H9 (cell line): ENCODE measurements around the gene RIMBP3C. TPM values are rescaled to one million over a fixed set of nuclear protein-coding genes. Genes with fewer than 3 reads are reported as not detected.
"Not testable (repeated sequence)": the region's sequence is repeated elsewhere in the genome, so short reads cannot be mapped to it uniquely, and the experiment has no call there.

Source experiments
- DNase-seq: peaks from one replicate; pipeline ENCODE4 v3.0.0-alpha.2; 2017
- H2AFZ ChIP-seq: one replicate; pipeline ENCODE4 v1.6.1; 2013; ENCODE audit warnings: mild to moderate bottlenecking, low read length, control low read depth, moderate library complexity
- H2AK5ac ChIP-seq: 2 replicates; pipeline ENCODE4 v1.6.1; 2013; ENCODE audit warnings: low read length, control low read depth, mixed read lengths; ENCODE audit not compliant: insufficient read length
- H2BK120ac ChIP-seq: one replicate; pipeline ENCODE4 v1.6.1; 2013; ENCODE audit warnings: low read depth, mild to moderate bottlenecking, low read length, control low read depth, inconsistent platforms; ENCODE audit not compliant: poor library complexity, severe bottlenecking
- H2BK12ac ChIP-seq: 2 replicates; pipeline ENCODE4 v1.6.1; 2013; ENCODE audit warnings: low read length, control low read depth, mixed read lengths, low read depth; ENCODE audit not compliant: insufficient read length
- H2BK15ac ChIP-seq: 2 replicates; pipeline ENCODE4 v1.6.1; 2013; ENCODE audit warnings: low read depth, low read length, control low read depth
- H2BK20ac ChIP-seq: one replicate; pipeline ENCODE4 v1.6.1; 2013; ENCODE audit warnings: low read depth, mild to moderate bottlenecking, low read length, control low read depth, inconsistent platforms; ENCODE audit not compliant: poor library complexity, severe bottlenecking
- H2BK5ac ChIP-seq: 2 replicates; pipeline ENCODE4 v1.6.1; 2013; ENCODE audit warnings: low read length, control low read depth, mixed read lengths; ENCODE audit not compliant: insufficient read length
- H3K14ac ChIP-seq: 2 replicates; pipeline ENCODE4 v1.6.1; 2013; ENCODE audit warnings: low read length, control low read depth; ENCODE audit not compliant: insufficient read depth
- H3K18ac ChIP-seq: 2 replicates; pipeline ENCODE4 v1.6.1; 2013; ENCODE audit warnings: low read depth, mild to moderate bottlenecking, mixed read lengths, low read length, control low read depth; ENCODE audit not compliant: insufficient read length
- H3K23ac ChIP-seq: 2 replicates; pipeline ENCODE4 v1.6.1; 2013; ENCODE audit warnings: low read length, control low read depth, mixed read lengths, low read depth; ENCODE audit not compliant: insufficient read length
- H3K23me2 ChIP-seq: 2 replicates; pipeline ENCODE4 v1.6.1; 2013; ENCODE audit warnings: low read depth, mild to moderate bottlenecking, mixed read lengths, low read length, control low read depth; ENCODE audit not compliant: insufficient read length, poor library complexity, severe bottlenecking
- H3K27ac ChIP-seq: 2 replicates; pipeline ENCODE4 v1.5.1; 2013; ENCODE audit warnings: low read length, control low read depth, mixed read lengths, low read depth; ENCODE audit not compliant: insufficient read length
- H3K27me3 ChIP-seq: 2 replicates; pipeline ENCODE4 v1.6.1; 2013; ENCODE audit warnings: low read length, control low read depth, inconsistent platforms; ENCODE audit not compliant: insufficient read depth
- H3K4ac ChIP-seq: 2 replicates; pipeline ENCODE4 v1.6.1; 2013; ENCODE audit warnings: low read depth, mild to moderate bottlenecking, control low read depth, inconsistent platforms, low read length, moderate library complexity
- H3K4me1 ChIP-seq: 2 replicates; pipeline ENCODE4 v1.6.1; 2013; ENCODE audit warnings: low read length, control low read depth, inconsistent platforms; ENCODE audit not compliant: insufficient read depth
- H3K4me2 ChIP-seq: 2 replicates; pipeline ENCODE4 v1.6.1; 2013; ENCODE audit warnings: low read length, control low read depth, mixed read lengths; ENCODE audit not compliant: insufficient read length, insufficient read depth
- H3K56ac ChIP-seq: 2 replicates; pipeline ENCODE4 v1.6.1; 2013; ENCODE audit warnings: low read depth, mild to moderate bottlenecking, mixed read lengths, low read length, control low read depth; ENCODE audit not compliant: insufficient read length
- H3K79me1 ChIP-seq: 2 replicates; pipeline ENCODE4 v1.6.1; 2013; ENCODE audit warnings: low read depth, mild to moderate bottlenecking, moderate library complexity, low read length, control low read depth, inconsistent platforms; ENCODE audit not compliant: insufficient read depth, poor library complexity, severe bottlenecking
- H3K79me2 ChIP-seq: 2 replicates; pipeline ENCODE4 v1.6.1; 2013; ENCODE audit warnings: low read length, control low read depth, inconsistent platforms; ENCODE audit not compliant: insufficient read depth
- H3K9ac ChIP-seq: 2 replicates; pipeline ENCODE4 v1.6.1; 2013; ENCODE audit warnings: low read length, control low read depth, mixed read lengths; ENCODE audit not compliant: insufficient read length; ENCODE audit errors: extremely low read depth
- H3K9me3 ChIP-seq: one replicate; pipeline ENCODE4 v1.6.1; 2013; ENCODE audit warnings: low read depth, low read length, inconsistent platforms; ENCODE audit not compliant: control insufficient read depth
- H3T11ph ChIP-seq: one replicate; pipeline ENCODE4 v1.6.1; 2013; ENCODE audit warnings: mild to moderate bottlenecking, low read length, control low read depth, inconsistent platforms
- H4K20me1 ChIP-seq: one replicate; pipeline ENCODE4 v1.6.1; 2013; ENCODE audit not compliant: control insufficient read depth, insufficient read length, insufficient read depth
- H4K5ac ChIP-seq: 2 replicates; pipeline ENCODE4 v1.6.1; 2013; ENCODE audit warnings: low read depth, mild to moderate bottlenecking, mixed read lengths, low read length, control low read depth; ENCODE audit not compliant: insufficient read length
- H4K8ac ChIP-seq: replicated peaks from 2 replicates; pipeline ENCODE4 v1.6.1; 2013; ENCODE audit warnings: low read length, control low read depth, mixed read lengths, low read depth; ENCODE audit not compliant: insufficient read length
- H4K91ac ChIP-seq: 2 replicates; pipeline ENCODE4 v1.6.1; 2013; ENCODE audit warnings: low read depth, mild to moderate bottlenecking, moderate library complexity, mixed read lengths, low read length, control low read depth; ENCODE audit not compliant: insufficient read length
- H3K27ac Mint-ChIP-seq, 3 experiments: 2 replicates in 2 of 3; 3 replicates in 1 of 3; pipeline ENCODE4 v1.8.0; 2020 to 2021; ENCODE audit warnings: mixed read lengths in 3 of 3, mild to moderate bottlenecking in 1 of 3, moderate library complexity in 1 of 3
- H3K27me3 Mint-ChIP-seq: 2 replicates; pipeline ENCODE4 v1.8.0; 2021; ENCODE audit warnings: low read depth, mild to moderate bottlenecking, moderate library complexity, mixed read lengths
- H3K36me3 Mint-ChIP-seq, 3 experiments: 2 replicates in 2 of 3; 3 replicates in 1 of 3; pipeline ENCODE4 v1.8.0; 2020 to 2021; ENCODE audit warnings: low read depth in 3 of 3, mixed read lengths in 3 of 3; ENCODE audit not compliant: insufficient read depth in 1 of 3
- H3K4me1 Mint-ChIP-seq, 2 experiments: 2 replicates each; pipeline ENCODE4 v1.8.0; 2020; ENCODE audit warnings: mixed read lengths in 2 of 2
- H3K4me3 Mint-ChIP-seq, 2 experiments: 2 replicates in 1 of 2; 3 replicates in 1 of 2; pipeline ENCODE4 v1.8.0; 2020 to 2021; ENCODE audit warnings: mild to moderate bottlenecking in 2 of 2, mixed read lengths in 2 of 2, moderate library complexity in 1 of 2
- H3K9me3 Mint-ChIP-seq, 2 experiments: 2 replicates in 1 of 2; 3 replicates in 1 of 2; pipeline ENCODE4 v1.8.0; 2020; ENCODE audit warnings: mild to moderate bottlenecking in 2 of 2, mixed read lengths in 2 of 2, moderate library complexity in 1 of 2
- WGBS: extraction: QIAGEN DNeasy Blood & Tissue Kit; methylation state at CpG from one replicate; pipeline ENCODE4 v1.1.7; 2013; ENCODE audit warnings: missing lambda C conversion rate, low lambda C conversion rate, mixed read lengths; ENCODE audit not compliant: insufficient read length; ENCODE audit errors: extremely low coverage; 5-methylcytosine and 5-hydroxymethylcytosine counted together
- long read RNA-seq: library from polyadenylated mRNA; unstranded; transcript quantifications from one replicate; pipeline ENCODE4 v2.0.0, GENCODE V29; 2020
- total RNA-seq: library from RNA; stranded (reverse); gene quantifications from 2 replicates; pipeline ENCODE4 v1.2.1, GENCODE V29; 2021

The RIMBP3C gene
- total RNA-seq = 0.22 and 0.44 TPM in 2 replicates
- long read RNA-seq = 0 reads

GRCh38 chr22:21551361-21551760, at the start of gene RIMBP3C:
TSS of gene RIMBP3C (minus strand) at chr22:21551461. CDS start at chr22:21550976, 485 bp downstream.
- H3K9me3 Mint-ChIP-seq, H3K4me1 ChIP-seq, H4K91ac ChIP-seq, H4K20me1 ChIP-seq, H3K27ac Mint-ChIP-seq, H3K14ac ChIP-seq, H3T11ph ChIP-seq, H3K23ac ChIP-seq, H2AK5ac ChIP-seq, H3K79me1 ChIP-seq, H4K5ac ChIP-seq, H2BK20ac ChIP-seq, H2AFZ ChIP-seq, H4K8ac ChIP-seq, H3K27me3 Mint-ChIP-seq, H3K36me3 Mint-ChIP-seq, DNase-seq, H3K9ac ChIP-seq, H2BK5ac ChIP-seq, H3K18ac ChIP-seq, H3K4me3 Mint-ChIP-seq, H3K23me2 ChIP-seq, H3K9me3 ChIP-seq, H2BK15ac ChIP-seq, H3K4me1 Mint-ChIP-seq, H3K79me2 ChIP-seq, H3K4me2 ChIP-seq, H2BK120ac ChIP-seq, H2BK12ac ChIP-seq, H3K27ac ChIP-seq, H3K56ac ChIP-seq, H3K27me3 ChIP-seq, H3K4ac ChIP-seq: not testable (repeated sequence)
- WGBS = no CpG with 5 or more reads among the region's 4 CpGs
